Mesodermal cell (in vitro differentiated cells): Measurements from ENCODE around the gene SH3GL2.
"Not testable (repeated sequence)": the region's sequence is repeated elsewhere in the genome, so short reads cannot be mapped to it uniquely, and the experiment has no call there.

Source experiments
- H3K27ac ChIP-seq: 2 replicates; pipeline ENCODE4 v1.7.0; 2013; ENCODE audit warnings: mild to moderate bottlenecking, low read depth, low read length, moderate library complexity; ENCODE audit not compliant: severe bottlenecking
- H3K36me3 ChIP-seq: 2 replicates; pipeline ENCODE4 v1.7.1; 2013; ENCODE audit warnings: mild to moderate bottlenecking, low read length, moderate library complexity; ENCODE audit not compliant: control insufficient read depth, insufficient read depth
- H3K4me1 ChIP-seq: one replicate; pipeline ENCODE4 v1.7.1; 2013; ENCODE audit warnings: mild to moderate bottlenecking, low read length; ENCODE audit not compliant: insufficient read depth, control insufficient read depth, poor library complexity, severe bottlenecking
- H3K4me3 ChIP-seq: 2 replicates; pipeline ENCODE4 v1.7.0; 2013; ENCODE audit warnings: low read length, control low read depth, mild to moderate bottlenecking; ENCODE audit not compliant: insufficient read depth, poor library complexity, severe bottlenecking; ENCODE audit errors: extremely low read depth
- H3K9me3 ChIP-seq: 2 replicates; pipeline ENCODE4 v1.7.1; 2013; ENCODE audit warnings: mild to moderate bottlenecking, low read length, moderate library complexity; ENCODE audit not compliant: control insufficient read depth
- WGBS, 2 experiments: methylation state at CpG; one replicate each; pipeline ENCODE4 v1.1.5; 2013; ENCODE audit warnings: missing lambda C conversion rate in 2 of 2; ENCODE audit not compliant: insufficient coverage in 2 of 2; 5-methylcytosine and 5-hydroxymethylcytosine counted together

Gene SH3GL2

GRCh38 chr9:17739736-17740135 is 160.9 kb downstream of the SH3GL2 start:
- H3K4me3 ChIP-seq: no peak overlapping the region
- no peaks in the 10 kb centered on the region for H3K9me3 ChIP-seq
- H3K36me3 ChIP-seq: no peaks in the 10 kb centered on the region
- H3K27ac ChIP-seq: no peak overlapping the region
- H3K4me1 ChIP-seq: no peaks in the 10 kb centered on the region
- WGBS, 2 experiments: no CpG with 5 or more reads among the region's 1 CpG

GRCh38 chr9:17742067-17742466 is 163.2 kb downstream of the SH3GL2 start:
- H3K27ac ChIP-seq: no peak overlapping the region
- H3K4me3 ChIP-seq: no peak overlapping the region
- H3K36me3 ChIP-seq: no peaks in the 10 kb centered on the region
- no peaks in the 10 kb centered on the region for H3K9me3 ChIP-seq
- 13 to 32% methylated on average over 2 to 3 of the region's 3 CpGs for WGBS, 2 experiments
- no peaks in the 10 kb centered on the region for H3K4me1 ChIP-seq

- H3K4me3 ChIP-seq: no peak overlapping the region
- no peaks in the 10 kb centered on the region for H3K9me3 ChIP-seq
- H3K36me3 ChIP-seq: no peaks in the 10 kb centered on the region
- WGBS, 2 experiments: no CpG with 5 or more reads among the region's 3 CpGs
- H3K27ac ChIP-seq: no peak overlapping the region
- no peaks in the 10 kb centered on the region for H3K4me1 ChIP-seq
These were observed 165.9 kb downstream of the SH3GL2 start for GRCh38 chr9:17744786-17745185.

- Histone ChIP-seq H3K27ac (no peak overlapping the region), H3K4me3 (no peak overlapping the region), H3K36me3 (no peaks in the 10 kb centered on the region), H3K9me3 (no peaks in the 10 kb centered on the region), H3K4me1 (no peaks in the 10 kb centered on the region)
- 70 to 80% methylated on average over 2 to 3 of the region's 3 CpGs for WGBS, 2 experiments
These were observed 171.4 kb downstream of the SH3GL2 start for GRCh38 chr9:17750269-17750668.

- H3K4me3 ChIP-seq: no peak overlapping the region
- no peaks in the 10 kb centered on the region for H3K4me1 ChIP-seq
- 83 to 86% methylated on average over 1 of the region's 4 CpGs for WGBS, 2 experiments
- no peak overlapping the region for H3K27ac ChIP-seq
- H3K9me3 ChIP-seq: no peaks in the 10 kb centered on the region
- no peaks in the 10 kb centered on the region for H3K36me3 ChIP-seq
These were observed 172.6 kb downstream of the SH3GL2 start for GRCh38 chr9:17751486-17751885.

GRCh38 chr9:17752021-17752420 is 173.2 kb downstream of the SH3GL2 start:
- whole genome bisulfite sequencing, 2 experiments: 80 to 100% methylated on average over 1 of the region's 3 CpGs
- Histone ChIP-seq H3K4me1 (no peaks in the 10 kb centered on the region), H3K27ac (no peak overlapping the region)

GRCh38 chr9:17757816-17758215 is 178.9 kb downstream of the SH3GL2 start:
- Histone ChIP-seq H3K4me3 (no peak overlapping the region), H3K4me1 (no peaks in the 10 kb centered on the region), H3K9me3 (no peaks in the 10 kb centered on the region), H3K27ac (no peak overlapping the region), H3K36me3 (no peaks in the 10 kb centered on the region)
- 90% methylated on average over 1 of the region's 2 CpGs; no CpG with 5 or more reads in 1 of the 2 experiments for WGBS, 2 experiments

More at GRCh38 chr9:17752021-17752420, 173.2 kb downstream of the SH3GL2 start:
- H3K4me3 ChIP-seq: no peak overlapping the region
- no peaks in the 10 kb centered on the region for H3K9me3 ChIP-seq
- H3K36me3 ChIP-seq: no peaks in the 10 kb centered on the region

- no CpG with 5 or more reads among the region's 2 CpGs for WGBS, 2 experiments
- H3K27ac ChIP-seq: no peak overlapping the region
- no peaks in the 10 kb centered on the region for H3K4me1 ChIP-seq
- no peak overlapping the region for H3K4me3 ChIP-seq
- no peaks in the 10 kb centered on the region for H3K36me3 ChIP-seq
- no peaks in the 10 kb centered on the region for H3K9me3 ChIP-seq
These were observed 181.4 kb downstream of the SH3GL2 start for GRCh38 chr9:17760250-17760649.

- H3K4me3 ChIP-seq: no peak overlapping the region
- no peaks in the 10 kb centered on the region for H3K36me3 ChIP-seq
- no peak overlapping the region for H3K27ac ChIP-seq
- H3K4me1 ChIP-seq: no peaks in the 10 kb centered on the region
- no peaks in the 10 kb centered on the region for H3K9me3 ChIP-seq
- 100% methylated on average over 1 of the region's 6 CpGs; no CpG with 5 or more reads in 1 of the 2 experiments for WGBS, 2 experiments
These were observed 183.3 kb downstream of the SH3GL2 start for GRCh38 chr9:17761984-17762676.

GRCh38 chr9:17764306-17764705 is 185.4 kb downstream of the SH3GL2 start:
- Histone ChIP-seq H3K4me1 (no peaks in the 10 kb centered on the region), H3K36me3 (no peaks in the 10 kb centered on the region), H3K9me3 (no peaks in the 10 kb centered on the region), H3K27ac (no peak overlapping the region), H3K4me3 (no peak overlapping the region)
- 57 to 75% methylated on average over 1 of the region's 3 CpGs for WGBS, 2 experiments

- not testable (repeated sequence) for H3K9me3 ChIP-seq, H3K27ac ChIP-seq, H3K4me3 ChIP-seq, H3K36me3 ChIP-seq, H3K4me1 ChIP-seq
- no CpG with 5 or more reads among the region's 4 CpGs for WGBS, 2 experiments
These were observed 186.3 kb downstream of the SH3GL2 start for GRCh38 chr9:17765131-17765530.
